SIG-M5 treated with dmso at 0.1 percent for 504 hours (cell line): Measurements from ENCODE around the gene CCDC187.
A peak's percentile ranks its signal among the peaks of the same experiment; 100 is the strongest.

Experiments
- DNase-seq: peaks from one replicate; lab custom pipeline; 2025; ENCODE audit not compliant: unreplicated experiment; lab: John Stamatoyannopoulos, UW

Gene CCDC187

GRCh38 chr9:136255896-136256890 lies 47.7 kb downstream of the CCDC187 start:
- no peak for DNase-seq

- no peak for DNase-seq
Measured at GRCh38 chr9:136255166-136255538, 48.7 kb downstream of the CCDC187 start.

- DNase-seq, result no peak
Measured at GRCh38 chr9:136254381-136255165, 49.3 kb downstream of the CCDC187 start.

GRCh38 chr9:136253246-136254130 lies 50.4 kb downstream of the CCDC187 start:
- DNase-seq, result no peak

- DNase-seq, result no peak
Measured at GRCh38 chr9:136252846-136253245, 51.0 kb downstream of the CCDC187 start.

GRCh38 chr9:136252281-136252680 lies 51.6 kb downstream of the CCDC187 start:
- DNase-seq, result no peak

- DNase-seq, result no peak
Measured at GRCh38 chr9:136251264-136252115, 52.4 kb downstream of the CCDC187 start.

GRCh38 chr9:136250676-136251075 lies 53.2 kb downstream of the CCDC187 start:
- DNase-seq, result no peak

GRCh38 chr9:136249877-136250559 lies 53.9 kb downstream of the CCDC187 start:
- no peak for DNase-seq

GRCh38 chr9:136248951-136249876 lies 54.7 kb downstream of the CCDC187 start:
- no peak for DNase-seq

GRCh38 chr9:136247947-136248637 lies 55.8 kb downstream of the CCDC187 start:
- no peak for DNase-seq

GRCh38 chr9:136247551-136247916 lies 56.4 kb downstream of the CCDC187 start:
- no peak for DNase-seq

GRCh38 chr9:136246849-136247550 lies 56.9 kb downstream of the CCDC187 start:
- DNase-seq, result no peak

GRCh38 chr9:136245219-136246150 lies 58.4 kb downstream of the CCDC187 start, which contains the start of gene QSOX2:
Gene QSOX2, minus strand, starts transcription at chr9:136245812. Its CDS starts 9 bp downstream, at chr9:136245803.
- peak; percentile 59 for DNase-seq

GRCh38 chr9:136244969-136245218 lies 59.0 kb downstream of the CCDC187 start:
- DNase-seq, result no peak
